22Rv1 (cell line): ENCODE results near the gene TAGAP.

Experiments
- ZFX ChIP-seq: fragments of 450-650 bp; IDR thresholded peaks from 2 replicates; pipeline ENCODE4 v1.6.1; 2017; ENCODE audit warnings: antibody characterized with exemption, borderline replicate concordance
- TF ChIP-seq, protein P1 (sequence below): fragments of 450-650 bp; IDR thresholded peaks from 2 replicates; pipeline ENCODE4 v1.5.1; 2017; ENCODE audit warnings: mild to moderate bottlenecking

DNA sequence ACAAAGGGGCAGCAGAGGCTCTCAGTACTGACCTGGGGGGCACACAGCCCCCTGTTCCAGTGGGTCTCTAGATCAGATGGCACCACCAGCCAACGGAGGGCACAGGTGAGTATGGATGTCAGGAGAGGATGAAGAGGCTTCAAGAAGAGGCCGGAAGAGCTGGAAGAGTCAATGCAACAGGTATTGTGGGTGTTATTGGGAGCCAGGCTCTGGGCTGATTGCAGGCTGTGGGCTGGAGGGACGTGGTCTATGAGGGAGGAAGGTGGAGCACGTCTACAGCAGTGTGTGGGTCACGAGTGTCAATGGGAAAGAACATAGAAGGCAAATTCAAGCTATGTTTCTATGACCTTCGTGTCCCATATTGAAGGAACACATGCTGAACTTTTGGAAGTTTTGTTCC is 18.8 kb upstream of the TAGAP start:
- TF ChIP-seq, protein P1, sequence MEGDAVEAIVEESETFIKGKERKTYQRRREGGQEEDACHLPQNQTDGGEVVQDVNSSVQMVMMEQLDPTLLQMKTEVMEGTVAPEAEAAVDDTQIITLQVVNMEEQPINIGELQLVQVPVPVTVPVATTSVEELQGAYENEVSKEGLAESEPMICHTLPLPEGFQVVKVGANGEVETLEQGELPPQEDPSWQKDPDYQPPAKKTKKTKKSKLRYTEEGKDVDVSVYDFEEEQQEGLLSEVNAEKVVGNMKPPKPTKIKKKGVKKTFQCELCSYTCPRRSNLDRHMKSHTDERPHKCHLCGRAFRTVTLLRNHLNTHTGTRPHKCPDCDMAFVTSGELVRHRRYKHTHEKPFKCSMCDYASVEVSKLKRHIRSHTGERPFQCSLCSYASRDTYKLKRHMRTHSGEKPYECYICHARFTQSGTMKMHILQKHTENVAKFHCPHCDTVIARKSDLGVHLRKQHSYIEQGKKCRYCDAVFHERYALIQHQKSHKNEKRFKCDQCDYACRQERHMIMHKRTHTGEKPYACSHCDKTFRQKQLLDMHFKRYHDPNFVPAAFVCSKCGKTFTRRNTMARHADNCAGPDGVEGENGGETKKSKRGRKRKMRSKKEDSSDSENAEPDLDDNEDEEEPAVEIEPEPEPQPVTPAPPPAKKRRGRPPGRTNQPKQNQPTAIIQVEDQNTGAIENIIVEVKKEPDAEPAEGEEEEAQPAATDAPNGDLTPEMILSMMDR: no peak
- no peak for TF ChIP-seq ZFX
